Kidney (tissue), 14 donors: ENCODE data around the gene ELFN2. TPM values are rescaled to one million over a fixed set of nuclear protein-coding genes. Genes with fewer than 3 reads are reported as not detected.

Experiments
- DNase-seq, 5 donors: peaks; one replicate each; pipeline ENCODE4 v3.0.0-alpha.2; 2013 to 2020
- FAIRE-seq: peaks from 2 replicates; lab custom pipeline; 2012; peaks lifted over from hg19 to GRCh38; lab: Jason Lieb, UNC
- H3K27ac ChIP-seq, 2 donors: one replicate each; pipeline ENCODE4 v1.7.0; 2013; ENCODE audit warnings: low read depth in 2 of 2, low read length in 2 of 2, inconsistent platforms in 1 of 2
- H3K27me3 ChIP-seq: one replicate; pipeline ENCODE4 v1.7.1; 2013; ENCODE audit warnings: low read length, inconsistent platforms; ENCODE audit not compliant: control insufficient read depth, insufficient read depth
- H3K36me3 ChIP-seq, 3 donors: one replicate each; pipeline versions ENCODE4 v1.7.0 to v1.7.1; 2013; ENCODE audit warnings: low read length in 3 of 3, control low read depth in 1 of 3, inconsistent platforms in 1 of 3; ENCODE audit not compliant: insufficient read depth in 3 of 3, control insufficient read depth in 2 of 3
- H3K4me1 ChIP-seq, 3 donors: one replicate each; pipeline versions ENCODE4 v1.7.0 to v1.7.1; 2013; ENCODE audit warnings: low read length in 3 of 3, inconsistent platforms in 1 of 3, low read depth in 1 of 3; ENCODE audit not compliant: control insufficient read depth in 2 of 3, insufficient read depth in 2 of 3
- H3K4me3 ChIP-seq, 3 donors: one replicate each; pipeline versions ENCODE4 v1.7.0 to v1.8.1; 2013; ENCODE audit warnings: low read length in 3 of 3, control low read depth in 1 of 3, inconsistent platforms in 1 of 3
- H3K9ac ChIP-seq, 3 donors: one replicate each; pipeline versions ENCODE4 v1.7.0 to v1.7.1; 2013; ENCODE audit warnings: low read length in 3 of 3, control low read depth in 1 of 3, inconsistent platforms in 1 of 3
- H3K9me3 ChIP-seq, 3 donors: one replicate each; pipeline versions ENCODE4 v1.7.0 to v1.7.1; 2013; ENCODE audit warnings: low read length in 3 of 3, control low read depth in 1 of 3, inconsistent platforms in 1 of 3; ENCODE audit not compliant: control insufficient read depth in 2 of 3, insufficient read depth in 1 of 3
- CTCF ChIP-seq: IDR thresholded peaks from 3 replicates; pipeline ENCODE4 v1.5.1; 2012; ENCODE audit warnings: mild to moderate bottlenecking, moderate library complexity, borderline replicate concordance; ENCODE audit not compliant: insufficient read depth; ENCODE audit errors: extremely low read depth
- intact Hi-C: fragments of 100-400 bp; cut with DNase I; formaldehyde crosslinking; loops from one replicate; pipeline ENCODE4 v1.11.1; 2022
- polyA plus RNA-seq: library from polyadenylated mRNA; stranded (reverse); fragments of 350-450 nt; fragmentation: Illumina TruSeq; extraction: RNeasy Lipid Tissue Mini Kit (QIAGEN cat#74804); gene quantifications from one replicate; pipeline ENCODE4 v1.2.3, GENCODE V29; 2014; ENCODE audit warnings: low read depth, low replicate concordance; ENCODE audit not compliant: insufficient read depth
- total RNA-seq: library from RNA; stranded (reverse); fragmentation: NEBNext Ultra II Directional; extraction: Animal tissue kit (Norgen Biotek cat#: 25700); gene quantifications from one replicate; pipeline ENCODE4 v1.2.1, GENCODE V29; 2021
- donor health status: control.
- donor health status: control.
- donor health status: control.
- donor health status: control.
- donor health status: control.
- donor health status: DM: yes; HTN: yes; CAD: no.
- donor health status: Normal renal cell carcinoma (clear cell type).

Gene ELFN2
- total and polyA plus RNA-seq, 2 donors from 2014 or later = 0.19 to 4.6 TPM

DNA sequence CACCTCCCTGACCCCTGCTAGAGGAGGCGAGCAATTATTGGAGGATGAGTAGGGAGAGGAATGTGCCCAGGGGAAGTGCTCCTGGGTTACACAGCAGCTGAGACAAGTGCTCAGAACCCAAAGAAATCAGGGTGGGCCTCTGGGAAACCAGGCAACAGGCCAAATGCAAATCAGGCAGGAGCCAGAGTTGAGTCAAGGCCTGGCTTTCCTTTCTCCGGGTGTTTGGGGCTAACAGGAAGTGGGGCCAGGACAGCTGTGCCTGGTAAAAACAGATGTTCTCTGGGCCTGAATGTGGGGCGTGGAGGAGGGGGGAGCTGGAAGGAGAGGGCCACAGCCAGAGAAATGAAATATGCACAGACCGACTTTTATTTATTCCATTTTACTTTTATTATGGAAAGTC, 36.9 kb upstream of the ELFN2 start:
- Histone ChIP-seq H3K9me3 (no peaks in the 10 kb centered on the region), H3K4me1 (no peaks in the 10 kb centered on the region), H3K27ac (no peak overlapping the region), H3K36me3 (no peaks in the 10 kb centered on the region), H3K4me3 (no peak overlapping the region), H3K27me3 (no peaks in the 10 kb centered on the region), H3K9ac (no peak overlapping the region)
- DNase-seq (no peak), FAIRE-seq (no peak)
- intact Hi-C loops = loop anchor here (5.0 kb wide), 1 partner anchor 147 kb away; no protein-coding TSS in a partner anchor
- TF ChIP-seq CTCF = no peak

GRCh38 chr22:37462983-37463382, 35.7 kb upstream of the ELFN2 start:
- no peak for TF ChIP-seq CTCF
- H3K27me3 ChIP-seq = no peaks in the 10 kb centered on the region
- H3K9ac ChIP-seq = no peak overlapping the region
- no peaks in the 10 kb centered on the region for H3K36me3 ChIP-seq
- no peaks in the 10 kb centered on the region for H3K4me1 ChIP-seq
- no peak overlapping the region for H3K27ac ChIP-seq
- DNase-seq (peak in 4 of 5 donors; percentile 70 to 87 (median 80)), FAIRE-seq (no peak)
- no peak overlapping the region for H3K4me3 ChIP-seq
- intact Hi-C loops = loop anchor here (5.0 kb wide), 1 partner anchor 146 kb away; no protein-coding TSS in a partner anchor
- no peaks in the 10 kb centered on the region for H3K9me3 ChIP-seq

GRCh38 chr22:37462436-37462835, 35.2 kb upstream of the ELFN2 start:
- Histone ChIP-seq H3K27ac (no peak overlapping the region), H3K27me3 (no peaks in the 10 kb centered on the region), H3K9ac (no peak overlapping the region), H3K9me3 (no peaks in the 10 kb centered on the region), H3K4me3 (no peak overlapping the region), H3K4me1 (no peaks in the 10 kb centered on the region), H3K36me3 (no peaks in the 10 kb centered on the region)
- intact Hi-C loops = loop anchor here (5.0 kb wide), 1 partner anchor 145 kb away; no protein-coding TSS in a partner anchor
- no peak for FAIRE-seq
- DNase-seq = peak in 2 of 5 donors; percentile 30 to 45
- TF ChIP-seq CTCF = no peak

- TF ChIP-seq CTCF = no peak
- intact Hi-C loops = loop anchor here (5.0 kb wide), 1 partner anchor 145 kb away; no protein-coding TSS in a partner anchor
Measured at GRCh38 chr22:37461961-37462360, 34.7 kb upstream of the ELFN2 start.

More at GRCh38 chr22:37461961-37462360, 34.7 kb upstream of the ELFN2 start:
- Histone ChIP-seq H3K36me3 (no peaks in the 10 kb centered on the region), H3K27me3 (no peaks in the 10 kb centered on the region), H3K27ac (no peak overlapping the region), H3K9me3 (no peaks in the 10 kb centered on the region), H3K4me3 (no peak overlapping the region), H3K9ac (no peak overlapping the region), H3K4me1 (no peaks in the 10 kb centered on the region)
- FAIRE-seq (no peak), DNase-seq (no peak)
